DND-41 (cell line): Measurements from ENCODE around the gene TRPC4AP.

Experiments used
- CTCF ChIP-seq: IDR thresholded peaks from 2 replicates; pipeline ENCODE4 v1.5.1; 2012; ENCODE audit warnings: borderline replicate concordance, low read length, moderate library complexity, mild to moderate bottlenecking; ENCODE audit not compliant: poor library complexity, severe bottlenecking; ENCODE audit errors: extremely low read depth
- EZH2 ChIP-seq: IDR thresholded peaks from 3 replicates; pipeline ENCODE4 v1.6.1; 2012; ENCODE audit warnings: borderline replicate concordance, low read depth, mild to moderate bottlenecking, moderate library complexity, low read length, inconsistent platforms; ENCODE audit not compliant: severe bottlenecking

DNA sequence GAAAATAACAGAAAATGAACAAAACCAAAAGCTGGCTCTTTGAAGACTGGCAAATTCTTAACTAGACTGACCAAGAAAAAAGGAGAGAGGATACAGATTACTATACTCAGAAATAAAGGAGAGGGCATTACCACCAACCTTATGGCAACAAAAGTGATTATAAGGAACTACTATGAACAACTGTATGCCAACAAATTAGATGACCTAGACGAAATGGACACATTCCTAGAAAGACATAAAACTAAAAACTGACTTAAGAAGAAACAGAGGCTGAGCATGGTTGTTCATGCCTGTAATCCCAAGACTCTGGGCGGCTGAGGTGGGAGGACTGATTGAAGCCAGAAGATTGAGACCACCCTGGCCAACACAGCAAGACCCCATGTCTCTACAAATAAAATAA, 33.5 kb downstream of the TRPC4AP start:
- no peak for TF ChIP-seq EZH2
- no peak for TF ChIP-seq CTCF
